KMS-11 (cell line): ENCODE data around the gene CD27.
A peak's percentile ranks its signal among the peaks of the same experiment; 100 is the strongest.

Experiments used
- H2AFZ ChIP-seq: fragments of 200-600 bp; sonication (generic); 2 replicates; pipeline ENCODE4 v1.6.1; 2016; ENCODE audit warnings: antibody characterized with exemption, mixed run types, low read depth
- H3K27ac ChIP-seq: fragments of 200-600 bp; sonication (generic); 2 replicates; pipeline ENCODE4 v1.6.1; 2016; ENCODE audit warnings: mild to moderate bottlenecking, mixed run types
- H3K27me3 ChIP-seq: fragments of 200-600 bp; sonication (generic); 2 replicates; pipeline ENCODE4 v1.6.1; 2017; ENCODE audit warnings: mild to moderate bottlenecking, low read depth, mixed run types, moderate library complexity; ENCODE audit not compliant: insufficient read depth
- H3K36me3 ChIP-seq: fragments of 200-600 bp; sonication (generic); 2 replicates; pipeline ENCODE4 v1.6.1; 2017; ENCODE audit warnings: mild to moderate bottlenecking, mixed run types; ENCODE audit not compliant: insufficient read depth
- H3K4me1 ChIP-seq: fragments of 200-600 bp; sonication (generic); 2 replicates; pipeline ENCODE4 v1.6.1; 2016; ENCODE audit warnings: mild to moderate bottlenecking, low read depth, mixed run types; ENCODE audit not compliant: poor library complexity, severe bottlenecking
- H3K4me2 ChIP-seq: fragments of 200-600 bp; sonication (generic); 2 replicates; pipeline ENCODE4 v1.7.0; 2016; ENCODE audit warnings: mild to moderate bottlenecking, mixed run types
- H3K4me3 ChIP-seq: fragments of 200-600 bp; sonication (generic); IDR thresholded peaks from 2 replicates; pipeline ENCODE4 v1.6.1; 2017; ENCODE audit warnings: low read depth, low read length, mixed read lengths; ENCODE audit not compliant: insufficient read depth
- H3K79me2 ChIP-seq: fragments of 200-600 bp; sonication (generic); 2 replicates; pipeline ENCODE4 v1.6.1; 2016; ENCODE audit warnings: low read depth, mixed run types; ENCODE audit not compliant: insufficient read depth
- H3K9ac ChIP-seq: fragments of 200-600 bp; sonication (generic); 2 replicates; pipeline ENCODE4 v1.6.1; 2016; ENCODE audit warnings: mild to moderate bottlenecking, mixed run types
- H4K20me1 ChIP-seq: fragments of 200-600 bp; sonication (generic); 2 replicates; pipeline ENCODE4 v1.6.1; 2016; ENCODE audit warnings: mild to moderate bottlenecking, mixed run types; ENCODE audit not compliant: insufficient read depth
- CTCF ChIP-seq: fragments of 200-600 bp; sonication (generic); conservative IDR thresholded peaks from 2 replicates; pipeline ENCODE4 v1.6.1; 2017; ENCODE audit warnings: low read depth, mild to moderate bottlenecking, antibody characterized with exemption, low read length, moderate library complexity, mixed read lengths

Gene CD27

GRCh38 chr12:6461401-6462233 lies 16.9 kb downstream of the CD27 start:
- H3K4me3 ChIP-seq = no peak overlapping the region

GRCh38 chr12:6462234-6462995 lies 17.7 kb downstream of the CD27 start:
- no peak overlapping the region for H3K27ac ChIP-seq
- peaks cover 26% of the 10 kb centered on the region for H3K4me1 ChIP-seq
- H3K4me3 ChIP-seq = no peak overlapping the region
- H3K36me3 ChIP-seq = no peaks in the 10 kb centered on the region
- no peaks in the 10 kb centered on the region for H3K27me3 ChIP-seq
- TF ChIP-seq CTCF = no peak
- no peak overlapping the region for H3K4me2 ChIP-seq
- no peaks in the 10 kb centered on the region for H4K20me1 ChIP-seq
- no peaks in the 10 kb centered on the region for H3K79me2 ChIP-seq
- H2AFZ ChIP-seq = no peak overlapping the region
- H3K9ac ChIP-seq = no peak overlapping the region

More at GRCh38 chr12:6461401-6462233, 16.9 kb downstream of the CD27 start:
- Histone ChIP-seq H2AFZ (no peak overlapping the region), H4K20me1 (no peaks in the 10 kb centered on the region), H3K79me2 (no peaks in the 10 kb centered on the region), H3K4me2 (peak overlapping the region; percentile 45), H3K4me1 (peaks cover 26% of the 10 kb centered on the region), H3K9ac (no peak overlapping the region), H3K36me3 (no peaks in the 10 kb centered on the region), H3K27me3 (no peaks in the 10 kb centered on the region), H3K27ac (peak overlapping the region; percentile 38; the same call in 1 of the 2 replicates)
- TF ChIP-seq CTCF = no peak

GRCh38 chr12:6463216-6463615 lies 18.5 kb downstream of the CD27 start:
- H3K4me2 ChIP-seq = no peak overlapping the region
- H3K36me3 ChIP-seq = no peaks in the 10 kb centered on the region
- H3K79me2 ChIP-seq = no peaks in the 10 kb centered on the region
- H3K27ac ChIP-seq = no peak overlapping the region
- TF ChIP-seq CTCF = no peak
- H4K20me1 ChIP-seq = no peaks in the 10 kb centered on the region
- H2AFZ ChIP-seq = no peak overlapping the region
- H3K9ac ChIP-seq = no peak overlapping the region
- H3K4me3 ChIP-seq = no peak overlapping the region
- no peaks in the 10 kb centered on the region for H3K27me3 ChIP-seq
- H3K4me1 ChIP-seq = peaks cover 27% of the 10 kb centered on the region

GRCh38 chr12:6463858-6464257 lies 19.1 kb downstream of the CD27 start:
- H4K20me1 ChIP-seq = no peaks in the 10 kb centered on the region
- H2AFZ ChIP-seq = no peak overlapping the region
- no peaks in the 10 kb centered on the region for H3K79me2 ChIP-seq
- peaks cover 34% of the 10 kb centered on the region for H3K4me1 ChIP-seq
- no peaks in the 10 kb centered on the region for H3K27me3 ChIP-seq
- no peak for TF ChIP-seq CTCF
- no peak overlapping the region for H3K4me2 ChIP-seq
- no peak overlapping the region for H3K4me3 ChIP-seq
- H3K27ac ChIP-seq = no peak overlapping the region
- H3K36me3 ChIP-seq = no peaks in the 10 kb centered on the region
- no peak overlapping the region for H3K9ac ChIP-seq
